GM18861 (cell line): ENCODE results near the gene CANT1.
"Not testable (repeated sequence)": the region's sequence is repeated elsewhere in the genome, so short reads cannot be mapped to it uniquely, and the experiment has no call there.

ENCODE experiments used
- ATAC-seq: cut with Tn5 transposase; IDR thresholded peaks from one replicate; pipeline ENCODE4 v1.9.1; 2021; ENCODE audit not compliant: unreplicated experiment

CANT1 gene

DNA sequence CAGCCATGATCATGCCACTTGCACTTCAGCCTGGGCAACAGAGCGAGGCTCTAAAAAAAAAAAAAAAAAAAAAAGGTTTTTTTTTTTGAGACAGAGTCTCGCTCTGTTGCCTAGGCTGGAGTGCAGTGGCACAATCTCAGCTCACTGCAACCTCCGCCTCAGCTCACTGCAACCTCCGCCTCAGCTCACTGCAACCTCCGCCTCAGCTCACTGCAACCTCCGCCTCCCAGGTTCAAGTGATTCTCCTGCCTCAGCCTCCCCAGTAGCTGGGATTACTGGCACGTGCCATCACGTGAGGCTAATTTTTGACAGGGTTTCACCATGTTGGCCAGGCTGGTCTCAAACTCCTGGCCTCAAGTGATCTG, 46.6 kb downstream of the CANT1 start:
- ATAC-seq = not testable (repeated sequence)

DNA sequence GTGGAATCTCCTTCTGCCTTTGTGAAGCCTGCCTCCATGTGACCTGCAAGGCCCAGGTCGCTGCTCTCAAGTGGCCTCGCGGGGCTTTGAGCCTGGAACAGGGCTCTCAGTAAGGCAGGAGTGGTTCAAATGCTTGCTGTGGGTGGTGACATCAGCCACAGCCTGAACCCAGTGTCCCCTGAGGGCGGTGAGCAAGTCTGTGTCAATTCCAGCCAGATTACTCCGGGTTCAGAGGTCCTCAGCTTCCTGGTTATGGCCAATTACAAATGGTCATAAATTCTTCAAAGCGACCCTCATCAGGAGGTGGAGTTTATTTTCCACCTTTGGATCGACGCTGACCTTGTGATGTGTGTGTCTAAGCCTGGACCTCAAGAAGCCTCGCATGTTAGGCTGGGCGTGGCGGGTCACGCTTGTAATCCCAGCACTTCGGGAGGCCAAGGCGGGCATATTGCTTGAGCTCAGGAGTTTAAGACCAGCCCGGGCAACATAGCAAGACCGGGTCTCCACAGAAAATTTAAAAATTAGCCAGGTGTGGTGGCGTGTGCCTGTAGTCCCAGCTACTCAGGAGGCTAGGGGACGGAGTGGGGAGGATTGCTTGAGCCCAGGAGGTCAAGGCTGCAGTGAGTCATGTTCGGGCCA, 47.1 kb downstream of the CANT1 start:
- no peak for ATAC-seq

DNA sequence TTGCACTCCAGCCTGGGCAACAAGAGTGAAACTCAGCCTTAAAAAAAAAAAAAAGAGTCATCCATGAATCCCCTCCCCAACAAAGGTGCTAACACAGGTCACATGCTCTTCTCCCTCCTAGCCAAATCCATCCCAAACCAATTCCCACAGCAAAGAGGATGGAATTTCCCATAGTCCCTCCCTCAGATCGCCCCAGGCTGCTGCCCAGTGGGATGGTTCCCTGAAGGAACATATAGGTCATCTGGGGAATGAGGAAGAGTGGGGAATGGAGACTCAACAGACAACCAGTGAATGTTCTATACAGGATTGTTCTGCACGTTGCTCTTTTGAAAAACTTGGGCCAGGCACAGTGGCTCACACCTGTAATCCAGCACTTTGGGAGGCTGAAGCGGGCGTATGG, 48.0 kb downstream of the CANT1 start:
- no peak for ATAC-seq

DNA sequence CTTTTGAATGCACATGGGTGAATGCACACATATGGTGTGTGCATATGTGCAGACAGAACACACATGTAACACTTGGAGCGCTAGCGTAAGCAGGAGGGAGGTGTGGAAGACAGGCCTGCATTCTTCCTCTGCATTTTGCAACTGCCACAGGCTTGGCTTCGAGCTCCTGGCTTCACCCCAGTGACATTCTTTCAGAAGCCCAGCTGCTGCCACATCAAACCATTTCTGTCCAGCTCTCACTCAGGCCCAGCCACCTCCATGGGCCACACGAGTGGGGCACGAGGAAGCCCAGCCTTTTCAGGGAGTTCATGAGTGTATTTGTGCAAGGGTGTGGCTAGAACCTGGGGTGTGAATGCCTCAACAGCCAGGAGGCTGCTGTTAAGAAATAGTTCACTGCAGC, 48.6 kb downstream of the CANT1 start:
- ATAC-seq = no peak

DNA sequence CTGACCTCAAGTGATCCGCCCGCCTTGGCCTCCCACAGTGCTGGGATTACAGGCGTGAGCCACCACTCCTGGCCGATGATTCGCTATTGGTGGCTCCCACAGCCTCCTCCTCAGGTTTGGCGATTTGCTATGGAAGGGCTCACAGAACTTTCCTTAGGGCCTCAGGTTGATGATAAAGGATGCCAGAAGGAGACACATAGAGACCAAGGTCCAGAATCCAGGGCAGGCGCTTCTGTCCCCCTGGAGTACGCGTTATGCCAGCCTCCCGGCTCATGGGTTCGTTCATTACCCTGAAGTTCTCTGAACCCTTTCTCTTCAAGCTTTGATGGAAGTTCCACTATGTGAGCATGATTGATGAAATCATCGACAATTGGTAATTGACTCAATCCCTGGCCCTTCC, 49.8 kb downstream of the CANT1 start:
- ATAC-seq = no peak

DNA sequence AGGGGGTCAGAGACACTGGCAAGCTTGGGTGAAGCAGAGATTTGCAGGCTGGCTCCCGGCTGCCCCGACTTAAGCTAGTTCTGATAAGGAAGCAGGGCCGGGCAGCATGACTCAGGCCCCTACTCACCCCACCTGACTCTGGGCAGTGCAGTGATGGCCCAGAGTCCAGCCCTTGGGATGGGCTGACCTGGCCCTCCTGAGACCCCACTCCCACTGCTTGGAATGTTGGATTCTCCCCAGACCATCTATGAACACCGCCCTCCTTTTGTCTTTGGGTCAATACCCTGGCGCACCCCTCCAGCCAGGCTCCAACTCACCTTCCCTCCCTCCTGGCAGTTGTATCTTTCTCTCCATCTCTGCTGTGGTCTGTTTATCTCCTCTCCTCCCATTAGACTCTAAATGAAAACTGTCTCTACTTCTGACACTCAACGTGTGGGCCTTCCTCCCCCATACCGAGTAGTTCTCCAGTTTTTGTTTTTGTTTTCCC, 50.9 kb downstream of the CANT1 start:
- no peak for ATAC-seq

DNA sequence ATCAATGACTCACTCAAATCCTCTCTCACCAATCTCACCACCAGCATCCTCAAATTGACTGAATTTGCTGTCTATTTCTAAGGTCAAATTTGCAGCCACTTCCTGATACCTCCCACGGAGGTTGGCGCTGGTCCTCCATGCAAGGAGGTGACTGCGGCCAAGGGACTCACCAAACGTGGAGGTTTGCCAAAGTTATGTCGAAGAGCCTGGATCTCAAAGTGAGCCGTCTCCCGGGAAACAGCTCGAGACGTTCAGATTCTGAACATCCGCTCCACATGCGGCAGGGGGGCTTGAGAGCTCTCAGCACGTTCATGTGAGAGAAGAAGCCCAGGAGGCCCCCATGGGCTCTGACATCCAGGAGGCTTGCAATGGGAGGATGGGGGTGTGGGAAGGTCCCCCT, 52.4 kb downstream of the CANT1 start:
- no peak for ATAC-seq

DNA sequence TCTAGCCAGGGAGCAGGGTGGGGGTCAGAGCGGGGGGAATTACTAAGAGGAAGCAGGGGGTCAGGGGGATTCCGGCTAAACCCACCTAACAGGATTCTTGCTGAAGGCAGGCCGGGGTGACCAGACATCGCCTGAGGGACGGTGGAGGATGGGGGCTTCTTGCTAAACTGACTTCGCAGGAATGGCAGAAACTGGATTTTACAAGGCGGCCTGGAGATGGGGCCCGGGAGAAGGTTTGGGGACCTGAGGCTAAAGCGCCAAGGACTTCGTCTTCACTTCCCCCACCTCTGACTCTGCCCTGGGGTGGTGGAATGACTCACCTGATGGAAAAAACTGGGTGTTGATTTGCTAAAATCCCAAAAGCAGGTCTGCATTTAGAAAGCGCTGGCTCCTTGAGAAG, 53.3 kb downstream of the CANT1 start:
- ATAC-seq = no peak

DNA sequence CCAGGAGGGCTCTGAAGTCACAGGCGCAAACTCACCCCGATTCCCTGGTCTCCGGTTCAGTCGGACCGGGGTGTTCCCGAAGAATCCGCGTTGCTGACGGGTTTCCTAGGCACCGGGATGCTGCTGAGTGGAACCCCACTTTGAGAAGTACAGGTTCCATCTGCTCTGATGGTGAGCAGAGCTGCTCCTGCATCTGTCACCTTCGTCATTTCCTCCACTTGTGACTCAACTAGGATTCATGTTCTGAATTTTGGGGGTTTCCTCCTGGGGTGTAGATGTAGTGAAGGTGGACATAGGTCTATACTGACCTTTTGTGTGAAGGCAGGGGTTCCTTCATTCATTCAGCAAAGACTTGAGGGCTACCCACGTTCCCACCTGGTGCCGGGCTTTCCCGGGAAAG, 54.9 kb downstream of the CANT1 start:
- no peak for ATAC-seq

DNA sequence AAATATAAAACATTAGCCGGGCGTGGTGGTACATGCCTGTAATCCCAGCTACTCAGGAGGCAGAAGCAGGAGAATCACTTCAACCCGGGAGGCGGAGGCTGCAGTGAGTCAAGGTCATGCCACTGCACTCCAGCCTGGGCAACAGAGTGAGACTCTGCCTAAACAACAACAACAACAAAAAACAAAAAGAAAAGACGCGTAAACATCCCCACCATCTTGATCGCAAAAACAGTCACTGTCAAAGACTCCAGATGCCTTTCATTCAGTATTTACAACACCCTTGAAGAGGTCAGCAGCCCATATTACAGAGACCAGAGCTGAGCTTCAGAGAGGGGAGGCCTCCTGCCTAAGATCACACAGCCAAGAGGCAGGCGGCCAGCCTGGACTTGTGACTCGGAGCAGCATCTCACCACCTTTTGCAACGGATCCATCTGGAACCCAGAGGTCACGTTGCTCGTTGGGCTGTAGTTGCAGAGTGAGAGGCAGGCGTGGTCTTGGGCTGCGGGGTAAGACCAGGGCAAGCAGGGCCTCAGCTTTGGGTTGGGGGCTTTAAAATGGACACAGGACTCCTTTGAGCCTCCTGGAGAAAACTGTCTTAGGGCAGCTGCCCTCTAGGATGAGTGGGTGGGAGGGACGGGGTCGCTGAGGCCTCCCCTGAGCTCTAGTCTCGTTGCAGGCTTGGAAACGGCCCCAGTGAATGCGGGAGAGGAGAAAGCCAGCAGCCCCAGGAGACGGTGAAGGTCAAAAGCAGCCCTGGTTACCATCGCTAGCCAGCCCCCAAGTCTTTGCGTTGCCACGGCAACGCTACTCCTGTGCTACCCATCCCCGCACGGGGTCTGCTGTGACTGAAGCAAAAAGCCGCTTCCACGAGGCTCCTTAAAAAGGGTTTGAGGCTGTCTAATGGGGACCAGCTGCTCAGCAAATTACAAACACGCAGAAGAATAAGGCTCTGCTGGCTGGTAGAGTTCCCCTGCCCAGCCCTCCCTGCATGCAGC, 55.9 kb downstream of the CANT1 start:
- ATAC-seq = no peak

DNA sequence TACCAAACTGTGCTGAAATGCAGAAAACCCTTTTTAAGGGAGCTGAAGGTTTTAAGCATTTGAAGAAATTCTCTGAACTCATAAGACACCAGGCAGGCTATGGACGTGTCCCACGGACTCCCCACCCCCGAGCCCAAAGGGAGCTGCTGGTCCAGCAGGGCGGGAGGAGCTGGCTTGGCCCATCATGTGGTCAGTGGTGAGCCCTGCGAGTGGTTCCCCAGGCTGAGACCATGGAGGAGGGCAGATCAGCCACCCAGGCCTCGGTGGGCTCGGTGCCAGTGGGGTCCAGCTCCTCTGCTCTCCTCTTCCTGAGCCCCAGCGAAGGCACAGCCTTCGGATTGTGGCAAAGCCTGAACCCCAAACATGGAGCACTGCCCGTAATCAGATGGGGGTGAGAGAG, 56.9 kb downstream of the CANT1 start:
- ATAC-seq = no peak

DNA sequence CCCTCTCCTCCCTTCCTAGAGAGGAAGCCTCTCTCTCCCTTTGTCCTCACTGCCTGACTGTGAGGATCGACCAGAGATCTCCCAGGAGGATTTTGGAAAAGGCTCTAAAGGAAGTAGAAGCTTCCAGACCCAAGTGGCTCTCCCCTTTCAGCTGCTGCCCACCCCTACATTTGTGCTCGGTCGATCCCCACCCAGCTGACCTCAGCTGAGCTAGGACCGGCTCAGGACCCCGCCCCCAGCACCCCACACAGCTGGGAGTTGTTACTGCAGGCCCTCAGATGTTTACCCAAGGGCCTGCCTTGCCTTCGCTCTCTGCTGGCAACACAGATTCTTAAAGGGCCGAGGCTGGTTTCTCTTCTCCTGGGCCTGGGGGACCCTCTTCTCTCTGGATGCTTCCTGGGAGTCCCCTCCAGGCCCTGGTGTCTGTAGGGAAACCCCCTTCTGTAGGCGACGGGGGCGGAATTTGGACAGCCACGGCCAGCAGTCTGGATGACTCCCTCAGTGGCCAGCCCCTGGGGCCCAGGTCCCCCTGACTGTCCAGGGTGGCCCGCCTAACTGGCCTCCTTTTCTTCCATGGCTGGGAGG, 57.5 kb downstream of the CANT1 start:
- no peak for ATAC-seq

DNA sequence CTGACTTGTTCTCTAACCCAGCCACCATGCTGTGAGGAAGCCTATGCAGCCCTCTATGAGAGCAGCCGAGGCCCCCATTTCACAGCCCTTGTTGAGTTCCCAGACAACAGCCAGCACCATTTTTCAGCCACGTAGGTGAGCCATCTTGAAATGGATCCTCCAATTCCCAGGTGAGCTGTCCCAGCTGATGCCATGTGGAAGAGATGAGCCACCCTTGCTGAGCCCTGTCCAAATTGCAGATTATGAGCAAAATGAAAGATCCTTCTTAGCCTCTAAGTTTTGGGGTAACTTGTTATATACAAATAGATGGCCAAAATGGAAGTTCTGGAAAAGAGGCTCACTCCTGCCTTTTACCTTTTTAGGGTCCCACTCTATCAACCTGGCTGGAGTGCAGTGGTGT, 58.7 kb downstream of the CANT1 start:
- ATAC-seq = no peak

DNA sequence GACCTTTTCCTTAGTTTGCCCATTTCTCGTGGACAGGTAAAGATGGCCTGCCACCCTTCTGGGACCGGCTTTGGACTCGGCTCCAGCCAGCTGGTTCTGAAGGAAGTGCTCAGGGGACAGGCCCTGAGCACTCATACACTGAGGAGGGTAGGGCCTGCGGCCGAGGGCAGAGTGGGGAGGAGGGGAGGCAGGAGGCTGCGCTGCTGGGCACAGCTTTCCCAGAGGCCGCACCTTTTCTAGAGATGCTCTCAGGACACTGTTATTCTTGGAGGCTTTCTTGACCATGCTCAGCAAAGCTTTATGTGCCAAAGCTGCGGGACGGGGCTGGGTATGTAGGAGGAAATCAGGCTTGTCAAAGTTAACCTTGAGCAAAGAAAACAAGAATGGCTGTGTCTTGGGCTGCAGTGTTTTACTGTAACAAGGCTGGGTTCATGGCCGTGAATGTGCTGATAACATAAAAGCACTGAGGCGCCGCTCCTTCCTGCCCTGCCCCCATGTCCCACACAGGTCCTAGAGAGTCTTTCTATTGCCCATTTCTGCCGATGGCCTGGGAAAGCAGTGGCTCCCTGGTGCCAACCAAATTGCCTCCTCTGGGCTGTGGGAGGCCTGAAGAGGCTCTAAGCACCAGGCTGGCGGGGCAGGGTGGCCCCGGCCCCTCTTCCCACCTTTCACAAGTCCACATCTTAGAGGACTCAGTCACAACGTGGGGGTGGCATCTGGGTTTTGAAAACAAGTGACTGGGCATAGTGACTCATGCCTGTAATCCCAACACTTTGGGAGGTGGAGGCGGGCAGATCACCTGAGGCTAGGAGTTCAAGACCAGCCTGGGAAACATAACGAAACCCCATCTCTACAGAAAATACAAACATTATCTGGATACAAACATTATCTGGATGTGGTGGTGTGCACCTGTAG, 62.1 kb downstream of the CANT1 start:
- ATAC-seq = no peak

DNA sequence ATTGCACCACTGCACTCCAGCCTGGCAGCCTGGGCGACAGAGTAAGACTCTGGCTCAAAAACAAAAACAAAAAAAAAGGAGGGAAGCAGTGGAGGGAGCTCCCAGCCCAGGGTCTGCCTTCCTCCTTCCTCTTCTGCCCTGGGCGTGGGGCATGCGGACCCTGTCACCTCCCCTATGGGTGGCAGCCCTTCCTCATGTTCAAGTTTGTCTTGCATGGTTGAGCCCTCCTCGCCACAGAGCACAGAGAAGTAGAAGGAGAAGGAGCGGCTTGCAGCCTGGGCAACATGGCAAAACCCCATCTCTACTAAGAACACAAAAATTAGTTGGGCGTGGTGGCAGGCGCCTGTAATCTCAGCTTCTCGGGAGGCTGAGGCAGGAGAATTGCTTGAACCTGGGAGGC, 62.9 kb downstream of the CANT1 start:
- ATAC-seq = no peak

DNA sequence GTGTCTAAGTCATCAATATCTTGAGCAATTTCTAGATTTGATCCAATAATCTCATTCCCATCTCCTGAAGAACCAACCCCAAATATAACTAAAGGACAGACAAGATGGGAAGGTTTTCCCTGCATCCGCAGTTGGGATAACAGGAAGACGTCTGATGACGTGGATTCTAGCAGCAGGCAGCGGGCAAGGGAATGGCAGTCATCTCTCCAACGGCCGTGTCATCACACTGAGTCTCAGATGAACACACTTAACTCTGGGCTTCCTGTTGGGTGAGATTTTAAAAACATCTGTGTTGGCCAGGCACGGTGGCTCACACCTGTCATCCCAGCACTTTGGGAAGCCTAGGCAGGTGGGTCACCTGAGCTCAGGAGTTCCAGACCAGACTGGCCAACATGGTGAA, 63.4 kb downstream of the CANT1 start:
- no peak for ATAC-seq

DNA sequence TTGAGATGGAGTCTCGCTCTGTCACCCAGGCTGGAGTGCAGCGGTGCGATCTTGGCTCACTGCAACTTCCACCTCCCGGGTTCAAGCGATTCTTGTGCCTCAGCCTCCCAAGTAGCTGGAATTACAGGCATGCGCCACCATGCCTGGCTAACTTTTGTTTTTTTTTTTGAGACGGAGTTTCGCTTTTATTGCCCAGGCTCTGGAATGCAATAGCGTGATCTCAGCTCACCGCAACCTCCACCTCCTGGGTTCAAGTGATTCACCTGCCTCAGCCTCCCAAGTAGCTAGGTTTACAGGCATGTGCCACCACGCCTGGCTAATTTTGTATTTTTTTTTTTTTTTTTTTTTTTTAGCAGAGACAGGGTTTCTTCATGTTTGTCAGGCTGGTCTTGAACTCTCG, 64.1 kb downstream of the CANT1 start:
- ATAC-seq = not testable (repeated sequence)

DNA sequence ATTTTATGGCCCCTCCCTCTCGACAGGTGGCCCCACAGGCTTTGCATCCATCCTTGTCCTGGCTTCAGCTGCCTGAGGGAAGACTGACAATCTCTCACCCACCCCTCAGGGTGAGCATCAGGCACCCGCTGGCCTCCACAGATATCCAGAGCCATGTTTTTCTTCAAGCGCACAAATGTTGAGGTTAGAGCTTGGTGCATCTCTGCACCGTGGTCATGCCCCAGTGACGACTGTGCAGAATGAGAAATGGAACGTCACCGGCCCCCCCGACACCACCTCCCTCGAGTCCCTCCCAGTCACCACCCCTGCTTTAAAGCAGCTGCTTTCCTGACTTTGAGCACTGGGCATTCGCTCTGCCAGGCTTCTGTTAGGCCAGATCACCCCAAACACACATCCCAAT, 64.6 kb downstream of the CANT1 start:
- ATAC-seq = no peak

DNA sequence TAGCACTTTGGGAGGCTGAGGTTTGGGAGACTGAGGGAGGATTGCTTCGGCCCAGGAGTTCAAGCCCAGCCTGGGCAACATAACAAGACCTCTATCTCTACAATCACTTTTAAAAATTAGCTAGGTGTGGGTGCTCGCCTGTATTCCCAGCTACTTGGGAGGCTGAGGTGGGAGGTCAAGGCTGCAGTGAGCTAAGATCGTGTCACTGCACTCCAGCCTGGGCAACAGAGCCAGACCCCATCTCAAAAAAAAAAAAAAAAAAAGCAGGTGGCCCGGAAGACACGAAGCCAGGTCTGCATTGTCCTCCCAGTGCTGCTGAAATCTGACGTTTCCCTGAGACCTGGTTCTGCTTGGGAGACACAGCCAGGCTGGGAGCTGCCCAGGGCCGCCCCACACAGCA, 65.5 kb downstream of the CANT1 start:
- no peak for ATAC-seq
